K562 (cell line): ENCODE results near the gene EPHB4. TPM values are rescaled to one million over a fixed set of nuclear protein-coding genes. Genes with fewer than 3 reads are reported as not detected.

Experiments used
- ARID2 ChIP-seq: fragments of 450-650 bp; IDR thresholded peaks from 2 replicates; pipeline ENCODE4 v1.6.1; 2017; ENCODE audit warnings: antibody characterized with exemption, mild to moderate bottlenecking
- ATF4 ChIP-seq: fragments of 450-650 bp; formaldehyde crosslinking; IDR thresholded peaks from 2 replicates; pipeline ENCODE4 v1.4.0; 2022; ENCODE audit warnings: mild to moderate bottlenecking, moderate library complexity
- EHMT2 ChIP-seq: fragments of 450-650 bp; IDR thresholded peaks from 2 replicates; pipeline ENCODE4 v1.6.1; 2018; ENCODE audit warnings: antibody characterized with exemption
- ETV6 ChIP-seq, 3 experiments: fragments of 150-350 bp in 1 of 3; sonication (generic) in 1 of 3; formaldehyde crosslinking in 1 of 3; IDR thresholded peaks; 2 replicates each; pipeline versions ENCODE4 v1.6.1 to v1.8.0; 2014 to 2022; ENCODE audit warnings: borderline replicate concordance in 2 of 3, low read depth in 2 of 3, antibody characterized with exemption in 1 of 3, low read length in 1 of 3, mild to moderate bottlenecking in 1 of 3, missing genetic modification reagents in 1 of 3
- GABPB1 ChIP-seq: sonication (generic); formaldehyde crosslinking; IDR thresholded peaks from 2 replicates; pipeline ENCODE4 v1.8.0; 2022; ENCODE audit warnings: mild to moderate bottlenecking, missing genetic modification reagents
- HDGF ChIP-seq: fragments of 450-650 bp; IDR thresholded peaks from 2 replicates; pipeline ENCODE4 v1.6.1; 2016
- MAFK ChIP-seq: IDR thresholded peaks from 2 replicates; pipeline ENCODE4 v1.6.1; 2011; ENCODE audit warnings: low read length, improper control_type of control experiment
- NFE2 ChIP-seq: IDR thresholded peaks from 2 replicates; pipeline ENCODE4 v1.6.1; 2014; ENCODE audit warnings: antibody characterized with exemption, low read depth
- PCBP1 ChIP-seq: fragments of 200-400 bp; formaldehyde crosslinking; IDR thresholded peaks from 2 replicates; pipeline ENCODE4 v1.6.1; 2018; ENCODE audit warnings: mild to moderate bottlenecking, low read depth, low read length; ENCODE audit not compliant: poor library complexity, severe bottlenecking
- POLR2A ChIP-seq: fragments of 450-650 bp; conservative IDR thresholded peaks from 2 replicates; pipeline ENCODE4 v1.6.1; 2016
- SREBF2 ChIP-seq: sonication (generic); formaldehyde crosslinking; IDR thresholded peaks from 2 replicates; pipeline ENCODE4 v1.4.0; 2020; ENCODE audit warnings: mild to moderate bottlenecking, missing genetic modification reagents
- STAT6 ChIP-seq: sonication (generic); formaldehyde crosslinking; IDR thresholded peaks from 2 replicates; pipeline ENCODE4 v1.8.1; 2023; ENCODE audit warnings: mild to moderate bottlenecking, missing genetic modification reagents
- TAF1 ChIP-seq: IDR thresholded peaks from 2 replicates; pipeline ENCODE4 v1.6.1; 2011; ENCODE audit warnings: mild to moderate bottlenecking, low read length, moderate library complexity; ENCODE audit not compliant: insufficient read depth, control insufficient read depth, severe bottlenecking; ENCODE audit errors: extremely low read depth
- ZBTB8A ChIP-seq: fragments of 450-650 bp; IDR thresholded peaks from 2 replicates; pipeline ENCODE4 v1.6.1; 2018; ENCODE audit warnings: mild to moderate bottlenecking, moderate library complexity; ENCODE audit not compliant: partially characterized antibody
- ZBTB9 ChIP-seq: fragments of 450-650 bp; formaldehyde crosslinking; IDR thresholded peaks from 2 replicates; pipeline ENCODE4 v1.4.0; 2020; ENCODE audit warnings: mild to moderate bottlenecking, moderate library complexity
- ZNF133 ChIP-seq: fragments of 250-450 bp; sonication (Bioruptor Pico); IDR thresholded peaks from 2 replicates; pipeline ENCODE4 v1.4.0; 2020; ENCODE audit warnings: mild to moderate bottlenecking
- ZNF274 ChIP-seq: IDR thresholded peaks from 2 replicates; pipeline ENCODE4 v1.6.1; 2011; ENCODE audit warnings: low read depth, mild to moderate bottlenecking, low read length, moderate library complexity, borderline replicate concordance
- ZNF79 ChIP-seq: fragments of 250-450 bp; sonication (Bioruptor Pico); IDR thresholded peaks from 2 replicates; pipeline ENCODE4 v1.4.0; 2020; ENCODE audit warnings: low read depth, mild to moderate bottlenecking, moderate library complexity
- polyA plus RNA-seq, 8 experiments: library from polyadenylated mRNA; depleted of rRNA in 4 of 8; stranded (reverse) in 5 of 8; unstranded in 3 of 8; fragments of >200 nt; fragmentation: Nextera tagmentation in 2 of 8; fragmentation: Illumina TruSeq in 1 of 8; extraction: Ambion mirVana in 2 of 8; extraction: Trizol in 1 of 8; gene quantifications; 2 replicates each; pipeline versions ENCODE4 v1.2.1 to v1.2.3, GENCODE V29; 2011 to 2014; ENCODE audit warnings: inconsistent platforms in 1 of 8, missing spikeins in 1 of 8
- total RNA-seq, 7 experiments: library from RNA; depleted of rRNA in 6 of 7; stranded (reverse); fragments of >200 nt in 6 of 7; fragmentation: Illumina TruSeq in 2 of 7; extraction: Trizol in 2 of 7; gene quantifications; 2 replicates each; pipeline versions ENCODE4 v1.2.1 to v1.2.3, GENCODE V29; 2011 to 2021; ENCODE audit warnings: low replicate concordance in 1 of 7
- TF ChIP-seq, protein P1 (sequence below): fragments of 250-450 bp; sonication (Bioruptor Pico); IDR thresholded peaks from 2 replicates; pipeline ENCODE4 v1.8.0; 2022; ENCODE audit warnings: inconsistent platforms, mild to moderate bottlenecking, moderate library complexity, borderline replicate concordance
- TF ChIP-seq, protein P2 (sequence below): fragments of 450-650 bp; IDR thresholded peaks from 2 replicates; pipeline ENCODE4 v1.7.1; 2018; ENCODE audit warnings: mild to moderate bottlenecking, low read depth; ENCODE audit not compliant: partially characterized antibody

The EPHB4 gene
- total and polyA plus RNA-seq, 9 of the 15 experiments (the other 6 are each of a cell fraction or from before 2014, with no cell fraction given) = 1.2 to 82.1 (median 37.9) TPM

GRCh38 chr7:100829150-100829716, 1.9 kb upstream of the EPHB4 start (continued):
- no peak for TF ChIP-seq STAT6 (CRISPR knock-in tag)
- no peak for TF ChIP-seq MAFK
- no peak for TF ChIP-seq ZNF79
- TF ChIP-seq ZBTB9 (CRISPR knock-in tag) = no peak
- TF ChIP-seq SREBF2 (CRISPR knock-in tag) = no peak
- TF ChIP-seq, protein P1, sequence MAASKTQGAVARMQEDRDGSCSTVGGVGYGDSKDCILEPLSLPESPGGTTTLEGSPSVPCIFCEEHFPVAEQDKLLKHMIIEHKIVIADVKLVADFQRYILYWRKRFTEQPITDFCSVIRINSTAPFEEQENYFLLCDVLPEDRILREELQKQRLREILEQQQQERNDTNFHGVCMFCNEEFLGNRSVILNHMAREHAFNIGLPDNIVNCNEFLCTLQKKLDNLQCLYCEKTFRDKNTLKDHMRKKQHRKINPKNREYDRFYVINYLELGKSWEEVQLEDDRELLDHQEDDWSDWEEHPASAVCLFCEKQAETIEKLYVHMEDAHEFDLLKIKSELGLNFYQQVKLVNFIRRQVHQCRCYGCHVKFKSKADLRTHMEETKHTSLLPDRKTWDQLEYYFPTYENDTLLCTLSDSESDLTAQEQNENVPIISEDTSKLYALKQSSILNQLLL (CRISPR knock-in tag) = no peak
- TF ChIP-seq ETV6 (IDR thresholded peaks at IDR 0.05; ENCODE audit: borderline replicate concordance in 1 of 2, low read depth in 2 of 2, low read length in 1 of 2) = no peak
- no peak for TF ChIP-seq ETV6 (CRISPR knock-in tag; IDR thresholded peaks at IDR 0.05; ENCODE audit: borderline replicate concordance)
- TF ChIP-seq ARID2 = no peak
- TF ChIP-seq POLR2A = no peak
- TF ChIP-seq, protein P2, sequence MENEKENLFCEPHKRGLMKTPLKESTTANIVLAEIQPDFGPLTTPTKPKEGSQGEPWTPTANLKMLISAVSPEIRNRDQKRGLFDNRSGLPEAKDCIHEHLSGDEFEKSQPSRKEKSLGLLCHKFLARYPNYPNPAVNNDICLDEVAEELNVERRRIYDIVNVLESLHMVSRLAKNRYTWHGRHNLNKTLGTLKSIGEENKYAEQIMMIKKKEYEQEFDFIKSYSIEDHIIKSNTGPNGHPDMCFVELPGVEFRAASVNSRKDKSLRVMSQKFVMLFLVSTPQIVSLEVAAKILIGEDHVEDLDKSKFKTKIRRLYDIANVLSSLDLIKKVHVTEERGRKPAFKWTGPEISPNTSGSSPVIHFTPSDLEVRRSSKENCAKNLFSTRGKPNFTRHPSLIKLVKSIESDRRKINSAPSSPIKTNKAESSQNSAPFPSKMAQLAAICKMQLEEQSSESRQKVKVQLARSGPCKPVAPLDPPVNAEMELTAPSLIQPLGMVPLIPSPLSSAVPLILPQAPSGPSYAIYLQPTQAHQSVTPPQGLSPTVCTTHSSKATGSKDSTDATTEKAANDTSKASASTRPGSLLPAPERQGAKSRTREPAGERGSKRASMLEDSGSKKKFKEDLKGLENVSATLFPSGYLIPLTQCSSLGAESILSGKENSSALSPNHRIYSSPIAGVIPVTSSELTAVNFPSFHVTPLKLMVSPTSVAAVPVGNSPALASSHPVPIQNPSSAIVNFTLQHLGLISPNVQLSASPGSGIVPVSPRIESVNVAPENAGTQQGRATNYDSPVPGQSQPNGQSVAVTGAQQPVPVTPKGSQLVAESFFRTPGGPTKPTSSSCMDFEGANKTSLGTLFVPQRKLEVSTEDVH = no peak
- peak; percentile 53 for TF ChIP-seq TAF1
- no peak for TF ChIP-seq ZNF274
- peak; percentile 32 for TF ChIP-seq PCBP1
- TF ChIP-seq ZNF133 (CRISPR knock-in tag) = no peak
- no peak for TF ChIP-seq ZBTB8A
- no peak for TF ChIP-seq NFE2
- TF ChIP-seq HDGF = no peak
- 0 out of 2 replicates have a peak, but pooled peaks have one; percentile 53 for TF ChIP-seq EHMT2
- TF ChIP-seq GABPB1 = 0 out of 2 replicates have a peak, but pooled peaks have one; percentile 49
- TF ChIP-seq ATF4 (CRISPR knock-in tag) = no peak
